PC-9 (cell line): ENCODE data around the gene ATP1A4. TPM values are rescaled to one million over a fixed set of nuclear protein-coding genes. Genes with fewer than 3 reads are reported as not detected.

Experiments used
- BruUV-seq: library from RNA; stranded (reverse); fragments of 400-500 nt; replicated peaks from 2 replicates; lab custom pipeline; 2021; lab: Mats Ljungman, UMichigan
- CTCF ChIA-PET: fragments of 300-600 bp; sonication (Branson Sonifier 250); formaldehyde crosslinking; loops from one replicate; lab custom pipeline; 2022; ENCODE audit warnings: antibody characterized with exemption; lab: Charles Lee
- POLR2A ChIA-PET: fragments of 300-600 bp; sonication (Branson Sonifier 250); formaldehyde crosslinking; loops from one replicate; lab custom pipeline; 2022; ENCODE audit warnings: antibody characterized with exemption; ENCODE audit not compliant: unreplicated experiment; lab: Charles Lee
- DNase-seq, 2 experiments: peaks; one replicate each; pipeline versions ENCODE4 v3.0.0 to v3.0.0-alpha.2; 2015 to 2022; ENCODE audit warnings: mixed read lengths in 1 of 2
- H2AFZ ChIP-seq: fragments of 200-600 bp; sonication (generic); 2 replicates; pipeline ENCODE4 v1.8.1; 2017; ENCODE audit warnings: antibody characterized with exemption
- H3F3A ChIP-seq: fragments of 200-600 bp; sonication (generic); 2 replicates; pipeline ENCODE4 v1.8.1; 2017; ENCODE audit warnings: antibody characterized with exemption, mild to moderate bottlenecking, low read depth; ENCODE audit not compliant: insufficient read depth
- H3K27ac ChIP-seq: fragments of 200-600 bp; sonication (generic); 2 replicates; pipeline ENCODE4 v1.6.1; 2016; ENCODE audit warnings: mixed run types
- H3K27me3 ChIP-seq: fragments of 200-600 bp; sonication (generic); 2 replicates; pipeline ENCODE4 v1.6.1; 2016; ENCODE audit warnings: low read depth, mixed run types; ENCODE audit not compliant: insufficient read depth
- H3K36me3 ChIP-seq: fragments of 200-600 bp; sonication (generic); 2 replicates; pipeline ENCODE4 v1.6.1; 2016; ENCODE audit warnings: low read depth, mixed run types
- H3K4me1 ChIP-seq: fragments of 200-600 bp; sonication (generic); replicated peaks from 2 replicates; pipeline ENCODE4 v1.6.1; 2016; ENCODE audit warnings: mixed run types; ENCODE audit not compliant: insufficient read depth
- H3K4me2 ChIP-seq: fragments of 200-600 bp; sonication (generic); 2 replicates; pipeline ENCODE4 v1.6.1; 2017; ENCODE audit warnings: mixed run types
- H3K4me3 ChIP-seq: fragments of 200-600 bp; sonication (generic); 2 replicates; pipeline ENCODE4 v1.6.1; 2016; ENCODE audit warnings: mixed run types
- H3K79me2 ChIP-seq: fragments of 200-600 bp; sonication (generic); 2 replicates; pipeline ENCODE4 v1.6.1; 2017; ENCODE audit warnings: low read depth, mixed run types
- H3K9me2 ChIP-seq: fragments of 200-600 bp; sonication (generic); 2 replicates; pipeline ENCODE4 v1.8.1; 2017; ENCODE audit warnings: mild to moderate bottlenecking; ENCODE audit not compliant: insufficient read depth
- H3K9me3 ChIP-seq: fragments of 200-600 bp; sonication (generic); 2 replicates; pipeline ENCODE4 v1.8.1; 2016; ENCODE audit warnings: low read depth; ENCODE audit not compliant: insufficient read depth
- H4K20me1 ChIP-seq: fragments of 200-600 bp; sonication (generic); 2 replicates; pipeline ENCODE4 v1.8.1; 2017; ENCODE audit not compliant: insufficient read depth
- CTCF ChIP-seq: fragments of 200-600 bp; sonication (generic); conservative IDR thresholded peaks from 2 replicates; pipeline ENCODE4 v1.6.1; 2017; ENCODE audit warnings: mixed run types, antibody characterized with exemption, mild to moderate bottlenecking, moderate library complexity
- EZH2 ChIP-seq: fragments of 200-600 bp; sonication (generic); IDR thresholded peaks from 2 replicates; pipeline ENCODE4 v1.8.0; 2017; ENCODE audit warnings: antibody characterized with exemption, low read depth
- intact Hi-C: fragments of 100-400 bp; cut with micrococcal nuclease; formaldehyde crosslinking; loops from one replicate; pipeline ENCODE4 v1.10.0; 2022; ENCODE audit not compliant: unreplicated experiment
- total RNA-seq: library from RNA; stranded (reverse); gene quantifications from 2 replicates; pipeline ENCODE4 v1.2.3, GENCODE V29; 2021

The ATP1A4 gene
- total RNA-seq, 1 experiment from 2014 or later, result not detected

- ChIA-PET POLR2A (interaction anchor here (0.7 kb wide), 1 partner anchor 143 kb away, joined by 3 read pairs; no protein-coding TSS in a partner anchor), CTCF (interaction anchor here (1.1 kb wide), 1 partner anchor 148 kb away, joined by 4 read pairs; no protein-coding TSS in a partner anchor)
- H4K20me1 ChIP-seq, result no peaks in the 10 kb centered on the region
- TF ChIP-seq EZH2, result no peak
- no peak for TF ChIP-seq CTCF
- H3K27ac ChIP-seq, result no peak overlapping the region
- H3K27me3 ChIP-seq, result no peaks in the 10 kb centered on the region
- H3F3A ChIP-seq, result peaks cover 11% of the 10 kb centered on the region; the same call in 1 of the 2 replicates
- DNase-seq, result no peak
- peaks cover 20% of the 10 kb centered on the region for H3K4me1 ChIP-seq
- H3K36me3 ChIP-seq, result no peaks in the 10 kb centered on the region
- H3K9me3 ChIP-seq, result no peaks in the 10 kb centered on the region
- no peaks in the 10 kb centered on the region for H3K9me2 ChIP-seq
- H3K4me3 ChIP-seq, result no peak overlapping the region
- intact Hi-C loops, result no loop called here
- H3K79me2 ChIP-seq, result no peaks in the 10 kb centered on the region
- no peak overlapping the region for H3K4me2 ChIP-seq
- no TSS peak for BruUV-seq
- H2AFZ ChIP-seq, result no peak overlapping the region
Observed at GRCh38 chr1:160104486-160104885, 46.9 kb upstream of the ATP1A4 start.

- no peak for DNase-seq
- H3K4me3 ChIP-seq, result no peak overlapping the region
- H3K79me2 ChIP-seq, result no peaks in the 10 kb centered on the region
- H3K9me3 ChIP-seq, result no peaks in the 10 kb centered on the region
- peaks cover 12% of the 10 kb centered on the region; the same call in 1 of the 2 replicates for H3F3A ChIP-seq
- H3K9me2 ChIP-seq, result no peaks in the 10 kb centered on the region
- intact Hi-C loops, result no loop called here
- ChIA-PET CTCF (no interaction called here), POLR2A (no interaction called here)
- no peaks in the 10 kb centered on the region for H3K27me3 ChIP-seq
- TF ChIP-seq CTCF, result no peak
- TF ChIP-seq EZH2, result no peak
- no peak overlapping the region for H2AFZ ChIP-seq
- H4K20me1 ChIP-seq, result no peaks in the 10 kb centered on the region
- no peak overlapping the region for H3K4me2 ChIP-seq
- no peaks in the 10 kb centered on the region for H3K36me3 ChIP-seq
- H3K27ac ChIP-seq, result no peak overlapping the region
- H3K4me1 ChIP-seq, result peaks cover 27% of the 10 kb centered on the region
- no TSS peak for BruUV-seq
Observed at GRCh38 chr1:160105155-160105554, 46.2 kb upstream of the ATP1A4 start.

- Histone ChIP-seq H3K9me2 (no peaks in the 10 kb centered on the region), H3K79me2 (no peaks in the 10 kb centered on the region), H3K4me1 (peaks cover 25% of the 10 kb centered on the region), H3K27ac (no peak overlapping the region), H3K4me2 (no peak overlapping the region), H3K4me3 (no peak overlapping the region), H4K20me1 (no peaks in the 10 kb centered on the region), H3F3A (peaks cover 10% of the 10 kb centered on the region; the same call in 1 of the 2 replicates), H3K27me3 (no peaks in the 10 kb centered on the region), H2AFZ (no peak overlapping the region), H3K9me3 (no peaks in the 10 kb centered on the region), H3K36me3 (no peaks in the 10 kb centered on the region)
- TF ChIP-seq CTCF (no peak), EZH2 (no peak)
- CTCF ChIA-PET, result no interaction called here
- no peak for DNase-seq
- intact Hi-C loops, result no loop called here
- POLR2A ChIA-PET, result interaction anchor here (0.6 kb wide), 1 partner anchor 67 kb away, joined by 4 read pairs; no protein-coding TSS in a partner anchor
- no TSS peak for BruUV-seq
Observed at GRCh38 chr1:160107512-160107911, 43.9 kb upstream of the ATP1A4 start.
